ENCODE data around the gene LSM14B. TPM values are rescaled to one million over a fixed set of nuclear protein-coding genes. Genes with fewer than 3 reads are reported as not detected.

LSM14B gene
- total and polyA plus RNA-seq, 7 donors, result 26.4 to 67.0 (median 54.2) TPM

DNA sequence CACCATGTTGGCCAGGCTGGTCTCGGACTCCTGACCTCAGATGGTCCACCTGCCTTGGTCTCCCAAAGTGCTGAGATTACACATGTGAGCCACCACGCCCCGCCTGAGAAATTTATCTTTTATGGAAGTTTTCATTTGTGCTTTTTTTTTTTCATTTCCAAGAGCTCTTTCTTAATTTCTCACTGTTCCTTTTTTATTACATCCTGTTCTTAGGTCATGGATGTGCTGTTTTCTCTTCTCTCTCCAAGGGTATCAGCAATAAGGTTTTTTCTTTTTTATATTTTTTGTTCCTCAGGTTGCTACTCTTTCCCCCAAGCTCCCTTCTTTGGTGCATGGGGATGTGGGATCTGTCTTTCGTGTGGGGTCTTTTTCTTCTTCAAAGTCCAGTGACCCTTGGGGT lies 21.2 kb upstream of the LSM14B start:
- Histone ChIP-seq H3K4me3 (no peak overlapping the region), H3K27ac (no peak overlapping the region), H3K4me1 (no peaks in the 10 kb centered on the region), H3K9me3 (peaks cover 6% of the 10 kb centered on the region), H3K27me3 (ENCODE audit: insufficient read depth in 3 of 3, low read length in 2 of 3) (peaks cover 0 to 7% (median 0%) of the 10 kb centered on the region in 3 donors), H3K36me3 (ENCODE audit: insufficient read depth in 1 of 2, low read depth in 1 of 2) (no peaks in the 10 kb centered on the region)
- TF ChIP-seq, protein P1, sequence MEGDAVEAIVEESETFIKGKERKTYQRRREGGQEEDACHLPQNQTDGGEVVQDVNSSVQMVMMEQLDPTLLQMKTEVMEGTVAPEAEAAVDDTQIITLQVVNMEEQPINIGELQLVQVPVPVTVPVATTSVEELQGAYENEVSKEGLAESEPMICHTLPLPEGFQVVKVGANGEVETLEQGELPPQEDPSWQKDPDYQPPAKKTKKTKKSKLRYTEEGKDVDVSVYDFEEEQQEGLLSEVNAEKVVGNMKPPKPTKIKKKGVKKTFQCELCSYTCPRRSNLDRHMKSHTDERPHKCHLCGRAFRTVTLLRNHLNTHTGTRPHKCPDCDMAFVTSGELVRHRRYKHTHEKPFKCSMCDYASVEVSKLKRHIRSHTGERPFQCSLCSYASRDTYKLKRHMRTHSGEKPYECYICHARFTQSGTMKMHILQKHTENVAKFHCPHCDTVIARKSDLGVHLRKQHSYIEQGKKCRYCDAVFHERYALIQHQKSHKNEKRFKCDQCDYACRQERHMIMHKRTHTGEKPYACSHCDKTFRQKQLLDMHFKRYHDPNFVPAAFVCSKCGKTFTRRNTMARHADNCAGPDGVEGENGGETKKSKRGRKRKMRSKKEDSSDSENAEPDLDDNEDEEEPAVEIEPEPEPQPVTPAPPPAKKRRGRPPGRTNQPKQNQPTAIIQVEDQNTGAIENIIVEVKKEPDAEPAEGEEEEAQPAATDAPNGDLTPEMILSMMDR (IDR thresholded peaks at IDR 0.05), result no peak
- DNase-seq (no peak), ATAC-seq (no peak)
- 81 to 93% (median 92%) methylated on average over 4 of the region's 4 CpGs for WGBS, 3 donors
- intact Hi-C loops (cut with DNase I), result no loop called here

DNA sequence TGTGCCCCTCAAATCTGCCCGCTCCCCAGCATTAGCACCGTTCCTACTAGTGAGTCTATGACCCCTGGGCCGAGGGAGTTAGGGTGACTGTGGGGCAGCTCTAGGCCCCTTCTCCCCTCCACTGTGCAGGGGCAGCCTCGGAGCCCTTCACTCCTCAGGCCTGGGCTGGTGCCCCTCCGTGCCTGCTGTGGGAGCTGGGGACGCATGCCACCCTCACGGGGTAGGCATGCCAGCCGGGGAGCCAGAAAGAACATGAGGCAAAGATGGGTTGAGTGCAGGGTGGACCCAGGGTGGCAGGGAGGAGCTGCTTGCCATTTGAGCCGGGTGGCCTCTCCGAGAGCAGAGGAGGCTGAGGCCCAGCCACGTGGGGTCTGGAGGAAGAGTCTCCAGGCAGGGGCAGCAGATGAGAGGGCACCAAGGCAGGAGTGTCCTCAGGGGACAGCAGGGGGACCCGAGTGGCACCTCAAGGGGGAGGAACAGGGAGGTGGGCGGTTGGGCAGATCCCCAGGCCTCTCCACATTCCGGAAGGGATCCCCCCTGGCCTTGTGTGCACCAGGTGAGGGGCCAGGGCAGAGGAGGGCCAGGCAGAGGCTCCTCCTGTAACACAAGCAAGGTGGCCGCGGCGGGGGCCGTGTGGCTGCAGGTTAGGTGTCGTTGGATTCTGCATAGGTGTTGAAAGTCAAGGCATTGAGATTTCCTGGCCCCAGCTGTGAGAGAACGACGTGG lies 18.6 kb upstream of the LSM14B start:
- TF ChIP-seq, protein P1 (IDR thresholded peaks at IDR 0.05), result no peak
- Histone ChIP-seq H3K27ac (no peak overlapping the region), H3K27me3 (ENCODE audit: insufficient read depth in 3 of 3, low read length in 2 of 3) (peaks cover 0 to 7% (median 0%) of the 10 kb centered on the region in 3 donors), H3K4me3 (no peak overlapping the region), H3K4me1 (no peaks in the 10 kb centered on the region), H3K9me3 (peaks cover 23% of the 10 kb centered on the region), H3K36me3 (ENCODE audit: insufficient read depth in 1 of 2, low read depth in 1 of 2) (no peaks in the 10 kb centered on the region)
- 66 to 78% (median 68%) methylated on average over 21 of the region's 21 CpGs for WGBS, 3 donors
- intact Hi-C loops (cut with DNase I), result no loop called here
- no peak for DNase-seq
- ATAC-seq, result no peak

DNA sequence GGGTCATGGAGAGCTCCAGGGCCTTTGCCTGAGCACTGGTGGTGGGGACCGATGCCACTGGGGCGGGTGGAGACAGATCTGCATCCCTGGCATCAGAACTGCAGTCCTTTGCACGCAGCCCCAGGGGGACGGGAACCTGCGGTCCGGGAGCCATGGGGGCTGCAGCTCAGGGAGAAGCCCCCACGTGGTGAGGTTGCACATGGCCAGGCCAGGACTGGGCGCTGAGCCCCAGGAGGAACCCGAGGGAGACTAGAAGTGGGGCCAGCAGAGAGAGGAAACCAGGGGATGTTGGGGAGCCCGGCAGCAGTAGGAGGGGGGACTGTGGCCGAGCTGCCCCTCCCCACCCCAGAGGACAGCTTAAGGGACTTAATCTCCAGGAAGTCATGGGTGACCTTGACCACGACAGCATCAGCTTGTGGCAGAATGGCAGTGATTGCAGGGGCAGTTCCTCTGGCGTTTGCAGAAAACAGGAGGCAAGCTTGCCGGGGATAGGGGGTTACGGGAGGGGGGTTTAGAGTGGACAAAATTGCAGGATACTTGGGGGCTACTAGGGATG lies 18.0 kb upstream of the LSM14B start:
- Histone ChIP-seq H3K4me1 (no peaks in the 10 kb centered on the region), H3K4me3 (no peak overlapping the region), H3K9me3 (peaks cover 30% of the 10 kb centered on the region), H3K27me3 (ENCODE audit: insufficient read depth in 3 of 3, low read length in 2 of 3) (peaks cover 0 to 7% (median 0%) of the 10 kb centered on the region in 3 donors), H3K36me3 (ENCODE audit: insufficient read depth in 1 of 2, low read depth in 1 of 2) (no peaks in the 10 kb centered on the region), H3K27ac (no peak overlapping the region)
- WGBS, 3 donors, result 36 to 50% (median 39%) methylated on average over 15 of the region's 15 CpGs
- TF ChIP-seq, protein P1 (IDR thresholded peaks at IDR 0.05), result no peak
- intact Hi-C loops (cut with DNase I), result no loop called here
- DNase-seq, result no peak
- no peak for ATAC-seq

DNA sequence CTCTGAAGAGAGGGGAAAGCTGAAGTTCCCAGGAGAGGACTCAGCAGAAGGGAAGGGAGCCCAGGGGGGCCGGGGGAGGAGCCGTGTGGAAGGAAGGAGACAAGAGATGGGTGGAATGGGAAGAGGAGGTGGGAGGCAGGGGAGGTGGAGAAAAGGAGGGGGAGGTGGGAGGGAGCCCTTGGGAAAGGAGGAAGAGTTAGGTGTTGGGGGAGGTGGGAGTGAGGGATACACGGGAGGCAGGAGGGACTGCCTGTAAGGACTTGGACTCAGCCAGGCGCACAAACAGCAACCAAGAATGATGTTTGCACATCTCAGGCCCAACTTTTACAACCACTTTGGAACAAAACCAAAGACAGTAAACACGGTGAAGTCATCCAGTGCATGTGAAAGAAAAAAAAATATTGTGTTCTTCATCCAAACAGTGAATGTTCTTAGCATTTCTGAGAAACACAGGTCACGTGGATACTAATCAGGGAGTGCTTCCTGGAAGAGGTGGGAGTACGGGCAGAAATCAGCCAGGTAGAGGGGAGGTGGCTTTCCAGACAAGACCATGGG lies 17.4 kb upstream of the LSM14B start:
- H3K27me3 ChIP-seq (ENCODE audit: insufficient read depth in 3 of 3, low read length in 2 of 3), result peaks cover 0 to 7% (median 0%) of the 10 kb centered on the region in 3 donors
- no peaks in the 10 kb centered on the region for H3K36me3 ChIP-seq (ENCODE audit: insufficient read depth in 1 of 2, low read depth in 1 of 2)
- H3K4me1 ChIP-seq, result no peaks in the 10 kb centered on the region
- intact Hi-C loops (cut with DNase I), result no loop called here
- 35 to 46% (median 39%) methylated on average over 7 of the region's 7 CpGs for WGBS, 3 donors
- H3K4me3 ChIP-seq, result no peak overlapping the region
- H3K9me3 ChIP-seq, result peaks cover 35% of the 10 kb centered on the region
- TF ChIP-seq, protein P1 (IDR thresholded peaks at IDR 0.05), result no peak
- no peak for ATAC-seq
- H3K27ac ChIP-seq, result no peak overlapping the region
- no peak for DNase-seq
